Measurements from ENCODE around the gene ZNF205.
"Not testable (repeated sequence)": the region's sequence is repeated elsewhere in the genome, so short reads cannot be mapped to it uniquely, and the experiment has no call there.

The ZNF205 gene

DNA sequence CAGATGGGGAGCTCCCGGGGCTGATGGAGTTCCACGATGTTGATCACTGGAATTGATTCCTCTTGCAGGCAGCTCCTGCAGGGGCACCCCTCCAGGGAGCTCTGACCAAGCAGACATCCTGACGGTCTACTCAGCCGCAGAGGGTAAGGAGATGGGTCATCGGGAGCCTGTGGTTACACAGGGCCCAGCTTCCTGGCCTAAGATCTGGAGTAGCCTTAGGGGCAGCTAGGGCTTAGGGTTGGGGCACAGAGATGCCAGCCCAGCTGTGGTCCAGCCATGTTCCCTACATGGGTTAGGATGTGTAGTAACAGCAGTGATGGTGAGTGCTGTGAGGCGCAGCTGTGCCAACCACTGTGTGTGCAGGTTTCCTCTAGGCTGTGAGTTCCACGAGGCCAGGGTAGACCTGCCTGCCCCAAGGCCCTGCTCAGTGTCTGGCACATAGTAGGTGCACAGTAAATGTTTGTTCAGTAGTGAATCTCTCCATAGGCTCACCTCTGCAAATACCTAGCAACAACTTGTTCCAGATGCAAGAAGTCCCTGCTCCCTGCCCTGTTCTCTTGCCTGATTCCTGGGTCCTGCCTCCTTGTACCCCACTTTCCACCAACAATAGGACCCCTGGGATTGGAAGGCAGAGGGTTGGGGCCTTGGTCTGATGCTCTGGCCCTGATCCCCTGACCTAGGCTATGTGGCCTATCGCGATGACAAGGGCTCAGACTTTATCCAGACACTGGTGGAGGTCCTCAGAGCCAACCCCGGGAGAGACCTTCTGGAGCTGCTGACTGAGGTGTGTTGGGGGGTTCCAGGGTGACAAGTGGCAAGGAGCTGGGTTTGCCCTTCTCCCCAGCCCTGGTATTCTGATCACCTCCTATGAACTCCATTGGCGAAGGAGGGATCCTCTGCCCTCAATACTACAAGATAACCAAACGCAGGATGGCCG, 36.1 kb downstream of the ZNF205 start:
- DNase-seq (ENCODE audit: low read depth in 1 of 2, low spot score in 1 of 2) = no peak

DNA sequence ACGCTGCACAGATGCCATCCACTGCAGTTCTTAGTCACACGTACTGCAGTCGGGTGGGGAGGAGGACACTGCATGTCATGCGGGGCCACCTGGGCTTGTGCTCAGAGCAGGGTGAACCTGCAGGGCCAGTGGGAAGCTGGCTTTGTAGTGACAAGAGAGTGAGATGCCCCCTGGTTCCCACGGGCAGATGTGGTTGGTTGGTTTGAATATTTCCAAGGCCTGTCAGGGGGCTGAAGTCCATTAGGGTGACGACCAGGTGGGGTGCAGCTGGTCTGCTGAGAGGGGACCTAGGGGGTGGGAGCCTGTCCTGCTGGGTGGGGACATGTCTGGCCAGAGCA, 36.8 kb downstream of the ZNF205 start:
- no peak for DNase-seq (ENCODE audit: low read depth in 1 of 2, low spot score in 1 of 2)

DNA sequence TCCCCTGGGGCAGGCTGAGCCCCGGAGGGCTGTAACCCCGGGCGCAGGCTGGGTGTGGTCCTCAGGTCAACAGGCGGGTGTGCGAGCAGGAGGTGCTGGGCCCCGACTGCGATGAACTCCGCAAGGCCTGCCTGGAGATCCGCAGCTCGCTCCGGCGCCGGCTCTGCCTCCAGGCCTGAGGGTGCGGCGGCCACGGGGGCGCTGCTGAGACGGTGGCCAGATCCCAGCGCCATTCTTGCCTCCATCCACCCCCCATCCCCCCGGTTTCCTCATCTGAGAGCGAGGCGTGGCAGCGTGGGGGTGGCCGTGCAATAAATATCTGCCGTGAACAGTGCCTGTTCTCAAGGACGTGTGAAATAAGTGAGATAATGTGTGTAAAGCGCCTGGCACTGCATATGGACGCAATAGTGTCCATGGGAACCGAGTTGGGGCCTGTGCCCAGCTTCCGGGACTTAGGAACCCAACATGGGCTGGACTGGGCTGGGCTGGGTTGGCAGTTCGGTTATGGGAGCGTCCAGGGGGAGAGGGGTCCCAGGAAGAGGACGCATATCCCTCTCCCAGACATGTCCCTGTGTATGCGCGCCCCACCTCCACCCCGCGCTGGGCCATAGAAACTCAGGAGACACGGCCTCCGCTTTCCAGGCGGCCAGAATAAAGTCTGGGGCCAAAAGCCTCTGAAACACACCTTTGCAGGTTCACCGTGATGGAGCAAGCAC, 37.4 kb downstream of the ZNF205 start:
- no peak for DNase-seq (ENCODE audit: low read depth in 1 of 2, low spot score in 1 of 2)

DNA sequence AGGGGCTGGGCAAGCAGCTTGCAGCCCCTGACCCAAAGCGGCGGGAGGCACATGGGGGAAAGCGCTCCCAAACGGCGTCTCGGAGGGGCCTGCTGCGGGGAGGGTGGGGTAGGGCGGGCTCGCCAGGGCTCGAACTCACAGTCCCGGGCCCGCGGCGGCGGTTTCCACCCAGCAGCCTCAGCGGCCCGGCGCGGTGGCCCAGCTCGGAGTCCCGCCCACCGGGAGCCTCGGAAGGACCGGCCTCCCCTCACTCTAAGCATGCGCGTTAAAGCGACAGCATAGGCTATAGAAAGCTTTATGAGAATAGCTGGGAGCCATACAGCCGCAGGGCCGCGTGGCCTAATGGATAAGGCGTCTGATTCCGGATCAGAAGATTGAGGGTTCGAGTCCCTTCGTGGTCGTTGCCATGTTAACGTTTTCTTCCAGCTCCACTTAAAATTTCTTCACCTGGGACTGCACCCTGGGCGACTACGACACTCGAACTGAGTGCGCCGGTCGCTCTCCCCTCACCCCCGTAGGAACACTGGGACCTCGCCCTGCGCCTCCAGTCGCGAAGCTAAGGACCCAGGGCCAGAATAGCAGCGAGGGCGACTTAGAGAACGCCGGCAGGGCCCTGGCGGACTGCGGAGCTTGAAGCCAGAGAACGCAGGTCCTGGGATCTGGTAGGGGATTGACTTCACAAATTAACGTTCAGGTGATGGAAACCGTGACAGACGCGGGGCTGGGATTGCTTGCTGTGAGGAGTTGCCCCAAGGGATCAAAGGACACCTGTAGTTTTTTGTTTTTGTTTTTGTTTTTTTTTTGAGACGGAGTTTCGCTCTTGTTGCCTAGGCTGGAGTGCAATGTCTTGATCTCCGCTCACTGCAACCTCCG, 38.2 kb downstream of the ZNF205 start:
- peak; percentile 95 to 97 for DNase-seq (ENCODE audit: low read depth in 1 of 2, low spot score in 1 of 2)

DNA sequence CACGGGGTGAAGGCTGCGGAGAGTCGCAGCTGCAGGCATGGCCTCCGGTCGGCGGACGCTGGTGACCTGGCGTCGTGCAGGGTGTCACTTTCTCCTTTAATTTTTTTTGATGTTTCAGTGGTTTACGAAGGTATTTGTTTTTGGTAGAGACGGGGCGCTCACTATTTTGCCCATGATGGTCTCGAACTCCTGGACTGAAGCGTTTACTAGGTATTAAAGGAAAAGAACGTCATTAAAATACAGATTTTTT, 39.6 kb downstream of the ZNF205 start:
- no peak for DNase-seq (ENCODE audit: low read depth in 1 of 2, low spot score in 1 of 2)

DNA sequence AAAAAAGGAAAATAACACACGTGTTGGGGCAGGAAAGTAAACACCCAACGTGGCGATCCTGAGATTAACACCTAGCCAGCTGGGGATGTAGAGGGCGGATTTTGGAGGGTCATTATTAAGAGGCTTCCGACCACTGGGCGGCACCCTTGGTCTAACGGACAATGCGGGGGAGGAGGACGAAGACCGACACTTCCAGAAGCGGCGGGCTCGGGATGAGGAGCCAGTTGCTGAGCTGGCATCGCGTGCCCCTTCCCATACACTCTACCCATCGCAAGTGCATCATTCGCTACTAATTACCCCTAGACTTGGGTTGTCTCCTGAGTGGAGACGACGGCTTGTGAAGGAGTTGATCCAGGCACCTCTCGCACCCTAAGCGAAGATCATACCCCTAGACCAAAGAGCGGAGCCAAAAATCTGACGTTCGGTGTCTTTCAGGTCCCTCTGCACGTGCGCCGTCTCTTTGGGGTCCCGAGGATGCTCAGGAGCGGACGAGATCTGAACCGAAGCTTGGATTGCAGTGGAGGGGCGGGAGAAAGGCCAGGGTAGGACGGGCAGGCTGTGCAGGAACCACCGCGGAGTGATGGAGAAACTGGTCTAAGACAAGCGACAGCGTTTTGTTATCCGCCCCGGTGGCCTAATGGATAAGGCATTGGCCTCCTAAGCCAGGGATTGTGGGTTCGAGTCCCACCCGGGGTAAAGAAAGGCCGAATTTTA, 40.0 kb downstream of the ZNF205 start:
- DNase-seq (ENCODE audit: low read depth in 1 of 2, low spot score in 1 of 2) = peak; percentile 38 to 67

DNA sequence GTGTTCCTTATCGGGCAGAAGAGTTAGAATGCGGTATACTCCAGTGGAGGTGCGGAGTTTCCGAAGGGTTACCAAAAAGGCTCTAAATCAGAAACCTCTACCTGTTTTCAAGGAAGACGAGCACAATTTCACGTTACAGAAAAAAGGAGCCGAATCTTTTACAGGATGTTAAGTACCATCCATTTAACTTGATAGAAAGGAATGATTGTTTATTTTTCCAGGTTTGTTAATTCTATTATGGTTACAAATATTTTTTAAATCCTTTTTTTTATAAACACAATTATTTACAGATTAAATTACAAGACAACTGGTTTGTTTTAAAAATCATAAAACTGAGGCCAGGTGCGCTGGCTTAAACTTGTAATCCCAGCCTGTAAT, 40.6 kb downstream of the ZNF205 start:
- DNase-seq (ENCODE audit: low read depth in 1 of 2, low spot score in 1 of 2) = no peak

DNA sequence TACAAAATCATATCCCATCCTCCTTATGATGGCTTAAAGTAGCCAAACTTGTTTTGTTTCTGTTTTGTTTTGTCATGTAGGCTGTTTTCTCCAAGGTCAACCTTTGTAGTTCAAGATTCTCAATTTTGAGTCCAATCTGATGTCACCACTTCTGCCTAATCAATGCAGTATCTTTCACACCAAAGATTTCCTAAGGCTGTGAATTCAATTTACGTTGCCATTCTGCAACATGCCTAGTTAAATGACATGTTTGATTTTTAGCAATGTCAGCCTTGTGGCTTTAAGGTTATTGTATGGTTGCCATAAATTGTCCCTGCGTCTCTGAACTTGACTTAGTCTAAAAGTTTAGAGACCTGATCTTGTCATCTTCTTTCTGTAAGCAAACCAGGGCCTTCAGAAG, 42.8 kb downstream of the ZNF205 start:
- DNase-seq (ENCODE audit: low read depth in 1 of 2, low spot score in 1 of 2) = no peak

DNA sequence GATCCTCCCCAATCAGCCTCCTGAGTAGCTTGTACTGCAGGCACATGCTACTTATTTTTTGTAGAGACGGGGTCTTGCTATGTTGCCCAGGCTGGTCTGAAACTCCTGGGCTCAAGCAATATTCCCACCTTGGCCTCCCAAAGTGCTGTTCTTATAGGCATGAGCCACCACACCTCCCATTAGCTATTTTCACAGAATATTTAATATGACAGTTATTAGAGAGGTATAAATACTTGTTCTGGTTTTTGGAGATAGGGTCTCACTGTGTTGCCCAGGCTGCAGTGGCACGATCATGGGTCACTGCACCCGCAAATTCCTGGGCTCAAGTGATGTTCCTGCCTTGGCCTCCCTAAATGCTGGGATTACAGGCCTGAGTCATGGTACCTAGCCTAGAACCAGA, 43.6 kb downstream of the ZNF205 start:
- DNase-seq (ENCODE audit: low read depth in 1 of 2, low spot score in 1 of 2) = no peak

DNA sequence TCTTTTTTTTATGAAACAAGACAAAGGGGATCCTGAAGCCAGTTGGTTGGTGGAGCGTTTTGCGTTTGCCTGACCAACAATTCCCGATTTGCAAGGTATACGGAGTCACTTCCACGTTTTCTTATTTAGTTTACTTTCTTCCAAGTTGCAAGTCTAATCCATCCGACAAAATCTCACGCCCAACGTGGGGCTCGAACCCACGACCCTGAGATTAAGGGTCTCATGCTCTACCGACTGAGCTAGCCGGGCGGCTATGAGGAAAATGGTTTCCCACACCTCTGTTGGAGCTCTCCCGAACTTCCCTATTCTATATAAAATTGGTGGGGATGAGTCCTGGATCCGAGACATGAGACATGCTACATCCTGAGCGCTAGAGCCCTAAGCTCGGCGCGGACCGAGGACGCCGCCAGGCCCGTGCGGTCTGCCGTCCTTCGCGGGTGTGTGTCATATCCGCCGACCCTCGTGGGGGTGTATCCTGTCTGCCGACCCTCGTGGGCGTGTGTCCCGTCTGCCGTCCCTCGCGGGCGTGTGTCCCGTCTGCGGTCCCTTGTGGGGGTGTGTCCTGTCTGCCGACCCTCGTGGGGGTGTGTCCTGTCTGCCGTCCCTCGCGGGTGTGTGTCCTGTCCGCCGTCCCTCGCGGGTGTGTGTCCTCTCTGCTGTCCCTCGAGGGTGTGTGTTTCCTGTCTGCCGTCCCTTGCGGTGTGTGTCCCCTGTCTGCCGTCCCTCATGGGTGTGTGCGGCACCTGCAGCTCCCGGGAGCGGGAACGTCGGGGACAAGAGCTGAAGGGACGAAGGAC, 45.0 kb downstream of the ZNF205 start:
- DNase-seq (ENCODE audit: low read depth in 1 of 2, low spot score in 1 of 2) = no peak

DNA sequence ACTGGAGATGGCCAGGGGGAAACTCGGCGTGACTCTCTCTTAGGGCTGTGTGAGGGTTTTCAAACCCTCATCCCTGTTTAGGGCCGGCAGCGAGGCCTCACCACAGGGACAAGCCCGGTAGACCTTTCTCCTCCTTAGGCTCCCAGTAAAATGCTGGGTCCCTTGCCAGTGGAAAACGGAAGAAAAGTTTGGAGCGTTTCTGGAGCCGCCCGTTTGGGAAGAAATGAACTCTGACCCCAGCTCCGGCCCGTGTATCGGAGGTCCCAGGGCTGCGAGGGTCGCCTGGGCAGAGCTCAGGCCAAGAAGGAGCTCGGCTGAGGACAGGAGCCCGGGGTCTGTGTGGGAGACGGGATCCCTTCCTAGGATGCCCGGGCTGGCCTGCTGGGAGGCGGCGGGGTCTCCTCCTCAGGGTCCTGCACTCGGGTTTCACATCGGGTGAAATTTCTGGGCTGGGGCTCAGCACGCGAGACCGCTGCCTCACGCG, 45.7 kb downstream of the ZNF205 start:
- DNase-seq (ENCODE audit: low read depth in 1 of 2, low spot score in 1 of 2) = no peak

DNA sequence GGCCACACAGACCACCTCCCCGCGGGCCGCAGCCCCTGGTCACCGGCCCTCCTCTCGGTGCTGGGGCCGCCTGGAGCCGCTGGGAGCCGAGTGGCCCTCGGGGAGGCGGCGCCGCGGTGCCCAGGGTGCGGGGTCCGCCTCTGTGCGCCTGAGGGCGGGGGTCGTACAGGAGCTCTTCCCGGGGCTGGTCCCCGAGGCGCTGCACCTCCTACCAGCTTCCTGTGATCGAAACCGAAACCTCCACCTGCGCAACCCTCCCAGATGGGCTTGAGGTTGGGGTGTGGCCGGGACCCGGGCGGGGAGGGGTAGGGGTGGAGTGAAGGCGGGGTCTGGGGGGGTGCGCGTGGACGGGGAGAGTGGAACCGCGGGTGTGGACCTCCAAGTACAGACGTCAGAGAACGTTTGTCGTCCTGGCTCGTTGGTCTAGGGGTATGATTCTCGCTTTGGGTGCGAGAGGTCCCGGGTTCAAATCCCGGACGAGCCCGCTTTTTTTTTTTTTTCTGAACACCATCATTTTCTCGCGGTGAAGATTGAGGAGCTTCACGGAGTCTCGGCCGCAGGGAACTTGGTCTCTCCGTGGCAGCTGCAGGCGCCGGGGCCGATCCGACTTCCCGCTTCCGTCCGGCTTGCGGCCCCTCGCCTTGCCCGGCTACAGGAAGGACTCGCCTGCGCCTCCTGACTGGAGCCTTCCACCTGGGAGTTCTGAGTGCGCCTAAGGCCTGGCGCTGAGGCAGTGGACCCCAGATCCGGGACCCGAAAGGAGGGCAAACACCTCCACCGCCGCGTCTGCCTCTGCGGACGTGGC, 46.3 kb downstream of the ZNF205 start:
- DNase-seq (ENCODE audit: low read depth in 1 of 2, low spot score in 1 of 2) = peak; percentile 88 to 91

DNA sequence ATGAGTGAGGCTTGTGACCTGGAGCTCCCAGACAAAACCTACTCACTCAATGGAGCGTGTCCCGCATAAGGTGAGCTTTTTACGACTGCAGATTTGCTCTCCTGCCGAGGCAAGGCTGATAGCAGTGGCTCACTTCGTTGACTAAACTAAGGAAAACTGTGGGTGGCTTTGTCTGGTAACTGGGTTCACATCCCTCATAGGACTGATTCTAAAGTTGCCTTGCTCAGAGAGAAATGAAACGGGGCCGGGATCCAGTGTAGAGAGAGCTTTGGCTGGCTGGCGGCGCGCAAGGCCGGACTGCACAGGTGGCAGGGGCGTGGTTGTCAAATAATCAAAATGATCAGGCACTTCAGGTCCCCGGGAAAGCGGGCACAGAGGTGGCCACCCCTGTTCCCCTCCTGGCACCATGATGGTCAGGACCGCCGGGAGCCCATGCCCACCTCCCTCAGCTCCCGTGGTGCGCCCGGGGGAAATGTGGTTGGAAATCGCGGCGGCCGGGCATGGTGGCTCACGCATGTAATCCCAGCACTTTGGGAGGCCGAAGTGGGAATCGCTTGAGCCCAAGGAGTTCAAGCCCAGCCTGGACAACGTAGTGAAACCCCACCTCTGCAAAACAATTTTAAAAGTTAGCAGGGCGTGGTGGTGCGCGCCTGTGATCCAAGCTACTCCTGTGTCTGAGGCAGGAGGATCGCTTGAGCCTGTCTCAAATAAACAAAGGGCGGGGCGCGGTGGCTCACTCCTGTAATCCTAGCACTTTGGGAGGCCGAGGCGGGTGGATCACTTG, 49.0 kb downstream of the ZNF205 start:
- no peak for DNase-seq (ENCODE audit: low read depth in 1 of 2, low spot score in 1 of 2)

DNA sequence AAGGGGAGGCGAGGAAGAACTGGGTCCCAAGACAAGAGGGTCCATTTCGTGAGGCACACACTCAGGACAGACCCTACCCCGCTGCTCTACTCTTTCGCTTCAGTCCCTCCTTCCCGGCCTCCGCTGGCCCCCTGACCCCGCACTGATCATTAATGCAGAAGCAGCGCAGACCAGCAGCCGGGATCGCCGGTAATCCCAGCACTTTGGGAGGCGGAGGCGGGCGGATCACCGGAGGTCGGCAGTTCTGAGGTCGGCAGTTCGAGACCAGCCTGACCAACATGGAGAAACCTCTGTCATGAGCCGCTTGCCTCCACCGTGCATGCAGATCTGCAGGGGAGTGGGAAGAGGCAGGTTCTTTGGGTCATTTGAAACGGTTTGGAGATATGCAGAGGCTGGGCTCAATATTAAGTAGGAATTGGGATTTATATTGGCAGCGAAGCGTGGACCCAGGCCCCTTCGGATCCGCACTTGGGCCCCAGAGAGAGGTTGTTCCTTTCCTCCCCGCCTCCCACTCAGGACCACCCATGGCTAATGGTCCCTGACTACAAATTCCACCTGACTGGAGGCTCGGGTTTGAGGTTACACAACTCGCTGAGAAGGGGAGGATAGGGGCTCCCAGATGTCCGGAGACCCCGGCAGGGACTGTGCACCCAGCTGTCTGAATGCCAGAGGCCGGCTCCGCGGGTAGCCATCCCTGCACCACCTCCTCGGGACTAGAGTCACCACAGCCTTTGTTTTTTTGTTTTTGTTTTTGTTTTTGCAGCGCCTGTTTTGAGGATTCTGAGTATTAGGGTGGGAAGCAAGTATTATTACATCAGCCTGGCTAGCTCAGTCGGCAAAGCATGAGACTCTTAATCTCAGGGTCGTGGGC, 52.0 kb downstream of the ZNF205 start:
- no peak for DNase-seq (ENCODE audit: low read depth in 1 of 2, low spot score in 1 of 2)

DNA sequence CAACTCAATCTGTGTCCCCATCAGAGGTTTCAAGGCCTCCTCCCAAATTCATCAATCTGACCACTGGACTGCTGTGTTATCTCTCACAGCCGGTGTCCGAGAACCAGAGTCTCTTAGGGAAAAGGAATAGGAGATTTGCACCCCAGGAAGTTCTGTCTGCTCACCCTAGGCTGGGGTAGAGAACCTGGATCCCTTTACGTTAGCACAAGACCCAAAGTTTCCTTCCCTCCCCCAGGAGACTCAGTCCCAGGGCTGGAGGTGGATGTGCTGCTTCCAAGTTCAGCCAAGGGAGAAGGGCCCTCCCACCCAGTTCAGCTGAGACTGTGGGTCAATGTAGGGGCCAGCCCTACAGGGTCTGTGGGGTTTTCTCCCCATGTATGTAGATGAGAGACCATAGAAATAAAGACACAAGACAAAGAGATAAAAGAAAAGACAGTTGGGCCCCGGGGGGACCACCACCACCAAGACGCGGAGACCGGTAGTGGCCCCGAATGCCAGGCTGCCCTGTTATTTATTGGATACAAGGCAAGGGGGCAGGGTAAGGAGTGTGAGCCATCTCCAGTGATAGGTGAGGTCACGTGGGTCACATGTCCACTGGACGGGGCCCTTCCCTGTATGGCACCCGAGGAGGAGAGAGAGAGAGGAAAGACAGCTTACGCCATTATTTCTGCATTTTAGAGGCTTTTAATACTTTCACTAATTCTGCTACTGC, 52.9 kb downstream of the ZNF205 start:
- DNase-seq (ENCODE audit: low read depth in 1 of 2, low spot score in 1 of 2) = no peak

DNA sequence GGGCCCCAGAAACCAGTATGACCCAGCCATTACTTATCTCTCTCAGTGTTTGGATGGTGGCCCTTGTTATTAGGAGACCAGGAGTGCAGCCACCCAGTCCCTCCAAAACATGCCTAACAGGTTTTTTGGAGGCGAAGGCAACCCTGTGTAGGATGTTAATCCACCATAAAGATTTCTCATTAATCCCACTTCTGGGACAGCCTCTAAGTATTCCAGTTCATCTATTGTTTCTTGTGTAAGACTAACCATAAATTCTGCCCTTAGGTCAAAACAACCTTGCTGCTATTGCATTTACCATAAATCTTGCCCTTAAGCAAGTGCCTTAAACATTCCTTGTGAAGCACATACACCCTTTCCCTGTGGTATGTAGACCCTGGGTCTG, 54.1 kb downstream of the ZNF205 start:
- DNase-seq (ENCODE audit: low read depth in 1 of 2, low spot score in 1 of 2) = no peak

DNA sequence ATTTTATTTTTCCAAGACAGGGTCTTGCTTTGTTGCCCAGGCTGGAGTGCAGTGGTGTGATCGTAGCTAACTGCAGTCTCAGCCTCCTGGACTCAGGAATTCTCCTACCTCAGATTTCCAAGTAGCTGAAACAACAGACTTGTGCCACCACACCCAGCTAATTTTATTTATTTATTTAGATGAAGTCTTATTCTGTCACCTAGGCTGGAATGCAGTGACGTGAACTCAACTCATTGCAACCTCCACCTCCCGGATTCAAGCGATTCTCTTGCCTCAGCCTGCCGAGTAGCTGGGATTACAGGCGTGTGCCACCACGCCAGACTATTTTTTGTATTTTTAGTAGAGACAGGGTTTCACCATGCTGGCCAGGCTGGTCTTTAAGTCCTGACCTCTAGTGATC, 56.3 kb downstream of the ZNF205 start:
- not testable (repeated sequence) for DNase-seq (ENCODE audit: low read depth in 1 of 2, low spot score in 1 of 2)

All from activated T-helper 1 cell treated with anti-CD3 and anti-CD28 coated beads, Interleukin-2, amount 50 U/mL, for 16 hours (primary cell).